Measurements from ENCODE around the gene CXCL9.

The CXCL9 gene

DNA sequence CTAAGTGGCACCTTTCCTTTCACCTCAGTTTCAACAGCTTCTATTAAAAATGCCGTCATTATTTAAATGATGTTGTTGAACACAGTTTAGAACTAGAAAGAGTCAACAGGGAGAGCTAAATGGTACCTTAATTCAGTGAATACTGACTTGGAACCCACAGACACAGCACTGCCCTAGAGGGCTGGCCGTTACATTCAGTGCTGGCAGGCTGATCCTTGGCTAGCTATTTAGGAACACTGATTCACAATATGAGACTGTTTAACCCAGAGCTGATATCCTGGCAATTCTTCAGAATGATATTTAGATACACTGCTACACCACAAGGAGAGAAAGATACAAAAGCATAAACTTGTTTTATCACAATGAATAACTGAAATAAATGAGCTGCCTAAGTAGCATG lies 53.8 kb downstream of the CXCL9 start:
- Histone ChIP-seq H3K36me3 (ENCODE audit: insufficient read depth, insufficient read length, low read length) (peaks cover 83% of the 10 kb centered on the region), H3K9ac (ENCODE audit: insufficient read length, low read depth) (no peak overlapping the region), H3K4me1 (ENCODE audit: insufficient read depth, insufficient read length) (no peaks in the 10 kb centered on the region), H3K27me3 (ENCODE audit: insufficient read depth, insufficient read length) (no peaks in the 10 kb centered on the region), H3K9me3 (ENCODE audit: insufficient read depth, low read length) (no peaks in the 10 kb centered on the region), H3K4me3 (ENCODE audit: insufficient read length, low read depth) (no peak overlapping the region)
- TF ChIP-seq YY1 (IDR thresholded peaks at IDR 0.05; ENCODE audit: insufficient read depth, insufficient read length), result no peak
- TF ChIP-seq ZNF274 (IDR thresholded peaks at IDR 0.05; ENCODE audit: low read depth, low read length), result no peak
- TF ChIP-seq SUZ12 (IDR thresholded peaks at IDR 0.05; ENCODE audit: extremely low read depth, insufficient read depth, insufficient read length), result no peak
- DNase-seq (ENCODE audit: low read depth, low spot score), result no peak

Data from NT2/D1 (cell line).